Measurements from ENCODE around the gene L2HGDH. TPM values are rescaled to one million over a fixed set of nuclear protein-coding genes. Genes with fewer than 3 reads are reported as not detected.

L2HGDH gene
- total and polyA plus RNA-seq, 9 of the 15 experiments (the other 6 are each of a cell fraction or from before 2014, with no cell fraction given) = 1.7 to 16.1 (median 10.5) TPM

GRCh38 chr14:50230701-50231474 is 81.1 kb downstream of the L2HGDH start (continued):
- no peak for TF ChIP-seq RERE (CRISPR knock-in tag; IDR thresholded peaks at IDR 0.05; ENCODE audit: borderline replicate concordance)
- TF ChIP-seq ZNF197 (CRISPR knock-in tag; IDR thresholded peaks at IDR 0.05; ENCODE audit: low read depth) = no peak
- TF ChIP-seq POLR2G (IDR thresholded peaks at IDR 0.05; ENCODE audit: low read depth, low read length) = no peak
- no peak for TF ChIP-seq ZNF584 (CRISPR knock-in tag; IDR thresholded peaks at IDR 0.05; ENCODE audit: low read depth)
- TF ChIP-seq IRF1 (CRISPR knock-in tag; IDR thresholded peaks at IDR 0.05; ENCODE audit: borderline replicate concordance) = no peak
- peak; percentile 31; the same call in 1 of the 2 replicates for TF ChIP-seq CEBPB (tag; IDR thresholded peaks at IDR 0.05)
- peak; percentile 5 for TF ChIP-seq TBP (optimal IDR thresholded peaks at IDR 0.05; ENCODE audit: low read depth, low read length)
- no peak for TF ChIP-seq TAF1 (IDR thresholded peaks at IDR 0.05; ENCODE audit: control insufficient read depth, extremely low read depth, insufficient read depth, low read length, severe bottlenecking)
- TF ChIP-seq MYC (IDR thresholded peaks at IDR 0.05; ENCODE audit: low read depth, low read length) = 0 out of 2 replicates have a peak, but pooled peaks have one; percentile 36
- no peak for TF ChIP-seq MYC (CRISPR knock-in tag; IDR thresholded peaks at IDR 0.05; ENCODE audit: borderline replicate concordance, low read depth)
- TF ChIP-seq ARID2 (IDR thresholded peaks at IDR 0.05) = no peak
- TF ChIP-seq IRF2 (CRISPR knock-in tag; IDR thresholded peaks at IDR 0.05) = no peak
- TF ChIP-seq ILF3 (IDR thresholded peaks at IDR 0.05; ENCODE audit: borderline replicate concordance) = no peak
- TF ChIP-seq SOX6 (IDR thresholded peaks at IDR 0.05) = no peak
- no peak for TF ChIP-seq FOSL1 (tag; conservative IDR thresholded peaks at IDR 0.05)
- TF ChIP-seq HIVEP1 (CRISPR knock-in tag; IDR thresholded peaks at IDR 0.05) = no peak
